Endodermal cell (in vitro differentiated cells): ENCODE results near the gene FAM168A. TPM values are rescaled to one million over a fixed set of nuclear protein-coding genes. Genes with fewer than 3 reads are reported as not detected.
A peak's percentile ranks its signal among the peaks of the same experiment; 100 is the strongest.
"Not testable (repeated sequence)": the region's sequence is repeated elsewhere in the genome, so short reads cannot be mapped to it uniquely, and the experiment has no call there.

ENCODE experiments used
- DNase-seq: peaks from one replicate; pipeline ENCODE4 v3.0.0-alpha.2; 2017
- H3K27ac ChIP-seq: 2 replicates; pipeline ENCODE4 v1.5.1; 2013; ENCODE audit warnings: mild to moderate bottlenecking, low read depth, low read length, moderate library complexity
- H3K27me3 ChIP-seq: 2 replicates; pipeline ENCODE4 v1.6.1; 2013; ENCODE audit warnings: mild to moderate bottlenecking, low read length, moderate library complexity; ENCODE audit not compliant: insufficient read depth, control insufficient read depth, poor library complexity, severe bottlenecking
- H3K36me3 ChIP-seq: 2 replicates; pipeline ENCODE4 v1.7.0; 2013; ENCODE audit warnings: mild to moderate bottlenecking, low read length, moderate library complexity; ENCODE audit not compliant: control insufficient read depth, insufficient read depth
- H3K4me1 ChIP-seq: one replicate; pipeline ENCODE4 v1.7.0; 2013; ENCODE audit warnings: low read length; ENCODE audit not compliant: control insufficient read depth, insufficient read depth
- H3K4me3 ChIP-seq: 2 replicates; pipeline ENCODE4 v1.5.1; 2013; ENCODE audit warnings: mild to moderate bottlenecking, low read length, moderate library complexity
- H3K9ac ChIP-seq: 2 replicates; pipeline ENCODE4 v1.6.1; 2013; ENCODE audit warnings: mild to moderate bottlenecking, low read length, moderate library complexity; ENCODE audit not compliant: poor library complexity, severe bottlenecking; ENCODE audit errors: extremely low read depth
- H3K9me3 ChIP-seq: 2 replicates; pipeline ENCODE4 v1.6.1; 2013; ENCODE audit warnings: mild to moderate bottlenecking, low read length, moderate library complexity; ENCODE audit not compliant: control insufficient read depth
- H3K27ac Mint-ChIP-seq: 2 replicates; pipeline ENCODE4 v1.8.0; 2020; ENCODE audit warnings: mixed read lengths
- H3K27me3 Mint-ChIP-seq: 2 replicates; pipeline ENCODE4 v1.8.0; 2021; ENCODE audit warnings: mild to moderate bottlenecking, mixed read lengths; ENCODE audit not compliant: insufficient read depth
- H3K36me3 Mint-ChIP-seq: 2 replicates; pipeline ENCODE4 v1.8.0; 2020; ENCODE audit warnings: low read depth, mixed read lengths
- H3K4me1 Mint-ChIP-seq: 2 replicates; pipeline ENCODE4 v1.8.0; 2020; ENCODE audit warnings: mixed read lengths
- H3K4me3 Mint-ChIP-seq: 2 replicates; pipeline ENCODE4 v1.8.0; 2020; ENCODE audit warnings: mild to moderate bottlenecking, moderate library complexity, mixed read lengths
- H3K9me3 Mint-ChIP-seq: 2 replicates; pipeline ENCODE4 v1.8.0; 2020; ENCODE audit warnings: mild to moderate bottlenecking, mixed read lengths
- CTCF ChIP-seq: fragments of 200-600 bp; sonication (generic); conservative IDR thresholded peaks from 2 replicates; pipeline ENCODE4 v1.5.0; 2021; ENCODE audit warnings: antibody characterized with exemption, mild to moderate bottlenecking
- WGBS, 2 experiments: methylation state at CpG; one replicate each; pipeline versions ENCODE4 v1.1.5 to v1.1.7; 2013; ENCODE audit warnings: missing lambda C conversion rate in 2 of 2, mixed read lengths in 1 of 2; ENCODE audit not compliant: insufficient coverage in 1 of 2, insufficient read length in 1 of 2; 5-methylcytosine and 5-hydroxymethylcytosine counted together
- total RNA-seq, 2 donors: library from RNA; stranded (reverse); fragmentation: NEBNext Ultra II Directional in 1 of 2; extraction: Animal tissue kit (Norgen Biotek cat#: 25700) in 1 of 2; gene quantifications; 2 replicates in 1 of 2; 3 replicates in 1 of 2; pipeline ENCODE4 v1.2.1, GENCODE V29; 2021

FAM168A gene
- total RNA-seq, 2 donors from 2014 or later, result 27.4 to 31.6 TPM

DNA sequence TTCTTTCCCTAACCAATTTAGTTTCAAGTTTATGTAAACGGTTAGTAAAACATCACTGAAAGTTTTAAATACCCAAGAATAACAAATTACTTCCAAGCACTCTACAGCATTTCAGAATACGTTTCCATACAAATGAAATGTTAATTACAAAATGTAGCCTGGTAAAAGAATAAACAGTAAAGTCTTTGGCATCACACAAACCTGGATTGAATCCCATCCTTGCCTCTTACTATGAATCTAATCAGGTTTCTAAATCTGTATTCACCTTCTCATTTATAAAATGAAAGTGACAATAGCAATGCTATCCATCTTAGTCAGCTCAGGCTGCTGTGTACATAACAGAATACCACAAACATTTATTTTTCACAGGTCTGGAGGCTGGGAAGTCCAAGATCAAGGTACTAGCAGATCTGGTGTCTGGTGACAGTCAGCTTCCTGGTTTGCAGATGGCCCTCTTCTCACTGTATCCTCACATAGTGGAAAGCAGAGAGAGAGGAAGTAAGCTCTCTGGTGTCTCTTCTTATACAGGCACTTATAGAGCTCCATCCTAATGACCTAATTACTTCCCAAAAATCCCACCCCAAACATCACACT is 19.2 kb downstream of the FAM168A start:
- peaks cover 23% of the 10 kb centered on the region for H3K36me3 Mint-ChIP-seq
- H3K27me3 ChIP-seq, result no peaks in the 10 kb centered on the region
- no peak for TF ChIP-seq CTCF

GRCh38 chr11:73577496-73577917 is 20.4 kb downstream of the FAM168A start:
- Mint-ChIP-seq H3K36me3 (peaks cover 21% of the 10 kb centered on the region), H3K9me3 (peaks cover 6% of the 10 kb centered on the region), H3K4me1 (peaks cover 9% of the 10 kb centered on the region), H3K4me3 (no peak overlapping the region), H3K27ac (no peak overlapping the region), H3K27me3 (no peaks in the 10 kb centered on the region)
- no peaks in the 10 kb centered on the region for H3K4me1 ChIP-seq
- no peak for DNase-seq
- no peak overlapping the region for H3K4me3 ChIP-seq
- H3K9ac ChIP-seq, result no peak overlapping the region
- H3K36me3 ChIP-seq, result peaks cover 4% of the 10 kb centered on the region
- WGBS, 2 experiments, result 79 to 87% methylated on average over 1 of the region's 1 CpG
- H3K27ac ChIP-seq, result no peak overlapping the region
- no peaks in the 10 kb centered on the region for H3K9me3 ChIP-seq
- no peak for TF ChIP-seq CTCF
- H3K27me3 ChIP-seq, result no peaks in the 10 kb centered on the region

More for the DNA sequence above, 19.2 kb downstream of the FAM168A start:
- no peak overlapping the region for H3K4me3 ChIP-seq
- peaks cover 4% of the 10 kb centered on the region for H3K36me3 ChIP-seq
- Mint-ChIP-seq H3K27ac (no peak overlapping the region), H3K4me3 (no peak overlapping the region), H3K4me1 (peaks cover 2% of the 10 kb centered on the region), H3K27me3 (no peaks in the 10 kb centered on the region), H3K9me3 (no peaks in the 10 kb centered on the region)
- WGBS, 2 experiments, result 94 to 100% methylated on average over 1 to 2 of the region's 2 CpGs
- no peak for DNase-seq
- no peaks in the 10 kb centered on the region for H3K4me1 ChIP-seq
- H3K9me3 ChIP-seq, result no peaks in the 10 kb centered on the region
- no peak overlapping the region for H3K27ac ChIP-seq
- no peak overlapping the region for H3K9ac ChIP-seq

GRCh38 chr11:73576185-73576614 is 21.7 kb downstream of the FAM168A start:
- 83 to 93% methylated on average over 4 of the region's 4 CpGs for WGBS, 2 experiments
- H3K36me3 ChIP-seq, result peaks cover 4% of the 10 kb centered on the region
- DNase-seq, result no peak
- H3K9ac ChIP-seq, result no peak overlapping the region
- H3K27me3 ChIP-seq, result no peaks in the 10 kb centered on the region
- no peaks in the 10 kb centered on the region for H3K9me3 ChIP-seq
- Mint-ChIP-seq H3K27ac (no peak overlapping the region), H3K36me3 (peaks cover 20% of the 10 kb centered on the region), H3K27me3 (no peaks in the 10 kb centered on the region), H3K9me3 (peaks cover 6% of the 10 kb centered on the region), H3K4me3 (no peak overlapping the region), H3K4me1 (peaks cover 9% of the 10 kb centered on the region)
- no peak for TF ChIP-seq CTCF
- peak overlapping the region; percentile 57 for H3K27ac ChIP-seq
- H3K4me3 ChIP-seq, result no peak overlapping the region
- H3K4me1 ChIP-seq, result no peaks in the 10 kb centered on the region

GRCh38 chr11:73571982-73572381 is 25.9 kb downstream of the FAM168A start:
- DNase-seq, H3K36me3 ChIP-seq, H3K9me3 Mint-ChIP-seq, H3K27me3 Mint-ChIP-seq, H3K4me3 Mint-ChIP-seq, H3K4me3 ChIP-seq, H3K9me3 ChIP-seq, H3K27ac Mint-ChIP-seq, H3K4me1 ChIP-seq, H3K9ac ChIP-seq, H3K27me3 ChIP-seq, H3K4me1 Mint-ChIP-seq, H3K27ac ChIP-seq: not testable (repeated sequence)
- WGBS, 2 experiments, result 96% methylated on average over 23 of the region's 30 CpGs; no CpG with 5 or more reads in 1 of the 2 experiments
- H3K36me3 Mint-ChIP-seq, result peaks cover 24% of the 10 kb centered on the region
